WTC11 (cell line): ENCODE results near the gene RPP21. TPM values are rescaled to one million over a fixed set of nuclear protein-coding genes. Genes with fewer than 3 reads are reported as not detected.

Experiments
- ATAC-seq: fragments of 200-7000 bp; cut with Tn5 transposase; 2 replicates; pipeline ENCODE4 v1.10.0; 2021; ENCODE audit warnings: mild to moderate bottlenecking, moderate library complexity
- CTCF ChIA-PET: fragments of 300-600 bp; sonication (Branson Sonifier 250); formaldehyde crosslinking; loops from one replicate; lab custom pipeline; 2021; ENCODE audit warnings: antibody characterized with exemption; lab: Charles Lee
- POLR2A ChIA-PET: fragments of 350-600 bp; sonication (Branson Sonifier 250); formaldehyde crosslinking; loops from one replicate; lab custom pipeline; 2021; ENCODE audit warnings: antibody characterized with exemption; lab: Charles Lee
- DNase-seq: peaks from one replicate; pipeline ENCODE4 v3.0.0; 2021; ENCODE audit warnings: low spot score
- H3K27ac Mint-ChIP-seq: 2 replicates; pipeline ENCODE4 v1.8.0; 2021; ENCODE audit warnings: mixed read lengths
- H3K27me3 Mint-ChIP-seq: 2 replicates; pipeline ENCODE4 v1.8.0; 2021; ENCODE audit warnings: low read depth, mild to moderate bottlenecking, moderate library complexity, mixed read lengths
- H3K36me3 Mint-ChIP-seq: 2 replicates; pipeline ENCODE4 v1.8.0; 2021; ENCODE audit warnings: mixed read lengths
- H3K4me1 Mint-ChIP-seq: 2 replicates; pipeline ENCODE4 v1.8.0; 2022; ENCODE audit warnings: mixed read lengths
- H3K4me3 Mint-ChIP-seq: 2 replicates; pipeline ENCODE4 v1.8.0; 2021; ENCODE audit warnings: mild to moderate bottlenecking, moderate library complexity, mixed read lengths
- H3K9me3 Mint-ChIP-seq: 2 replicates; pipeline ENCODE4 v1.8.0; 2021; ENCODE audit warnings: mixed read lengths
- ATF1 ChIP-seq: sonication (generic); formaldehyde crosslinking; IDR thresholded peaks from 2 replicates; pipeline ENCODE4 v1.8.1; 2023; ENCODE audit warnings: mild to moderate bottlenecking, moderate library complexity, missing genetic modification reagents
- ATF3 ChIP-seq: sonication (generic); formaldehyde crosslinking; conservative IDR thresholded peaks from 2 replicates; pipeline ENCODE4 v1.8.1; 2022; ENCODE audit warnings: mild to moderate bottlenecking, missing genetic modification reagents
- FOXK1 ChIP-seq: sonication (generic); formaldehyde crosslinking; IDR thresholded peaks from 2 replicates; pipeline ENCODE4 v1.8.0; 2022; ENCODE audit warnings: mild to moderate bottlenecking, moderate library complexity, missing genetic modification reagents
- HMGA2 ChIP-seq: fragments of 250-450 bp; sonication (Bioruptor Pico); IDR thresholded peaks from 2 replicates; pipeline ENCODE4 v1.4.0; 2021; ENCODE audit warnings: mild to moderate bottlenecking, moderate library complexity
- HMGXB4 ChIP-seq: sonication (generic); formaldehyde crosslinking; IDR thresholded peaks from 2 replicates; pipeline ENCODE4 v1.8.1; 2023; ENCODE audit warnings: mild to moderate bottlenecking, moderate library complexity, missing genetic modification reagents
- KAT7 ChIP-seq: sonication (generic); formaldehyde crosslinking; IDR thresholded peaks from 2 replicates; pipeline ENCODE4 v1.8.1; 2023; ENCODE audit warnings: missing genetic modification reagents, mild to moderate bottlenecking, borderline replicate concordance
- RORB ChIP-seq: fragments of 250-450 bp; sonication (Bioruptor Pico); IDR thresholded peaks from 2 replicates; pipeline ENCODE4 v1.9.0; 2021; ENCODE audit warnings: mild to moderate bottlenecking
- SMAD3 ChIP-seq: sonication (generic); formaldehyde crosslinking; IDR thresholded peaks from 2 replicates; pipeline ENCODE4 v1.8.0; 2022; ENCODE audit warnings: missing genetic modification reagents, mild to moderate bottlenecking, borderline replicate concordance
- SMAD4 ChIP-seq: sonication (generic); formaldehyde crosslinking; IDR thresholded peaks from 2 replicates; pipeline ENCODE4 v1.8.0; 2022; ENCODE audit warnings: mild to moderate bottlenecking, missing genetic modification reagents
- ZNF219 ChIP-seq: sonication (generic); formaldehyde crosslinking; IDR thresholded peaks from 2 replicates; pipeline ENCODE4 v1.8.0; 2023; ENCODE audit warnings: missing genetic modification reagents, mild to moderate bottlenecking, borderline replicate concordance
- ZNF317 ChIP-seq: sonication (generic); formaldehyde crosslinking; IDR thresholded peaks from 2 replicates; pipeline ENCODE4 v1.8.1; 2023; ENCODE audit warnings: low read depth, mild to moderate bottlenecking, moderate library complexity, missing genetic modification reagents, borderline replicate concordance
- ZNF396 ChIP-seq: fragments of 250-450 bp; sonication (Bioruptor Pico); IDR thresholded peaks from 2 replicates; pipeline ENCODE4 v1.8.0; 2021; ENCODE audit warnings: mild to moderate bottlenecking, moderate library complexity, borderline replicate concordance
- total RNA-seq: library from RNA; stranded (reverse); gene quantifications from 3 replicates; pipeline ENCODE4 v1.2.3, GENCODE V29; 2021
- TF ChIP-seq, protein P1 (sequence below): fragments of 200-600 bp; IDR thresholded peaks from 2 replicates; pipeline ENCODE4 v1.8.0; 2022; ENCODE audit warnings: antibody characterized with exemption
- TF ChIP-seq, protein P2 (sequence below): sonication (generic); formaldehyde crosslinking; conservative IDR thresholded peaks from 2 replicates; pipeline ENCODE4 v1.8.1; 2023; ENCODE audit warnings: mild to moderate bottlenecking, low read depth, missing genetic modification reagents, moderate library complexity
- TF ChIP-seq, protein P3 (sequence below): sonication (generic); formaldehyde crosslinking; IDR thresholded peaks from 2 replicates; pipeline ENCODE4 v1.8.1; 2022; ENCODE audit warnings: missing genetic modification reagents, borderline replicate concordance
- TF ChIP-seq, protein P4 (sequence below): sonication (generic); formaldehyde crosslinking; IDR thresholded peaks from 2 replicates; pipeline ENCODE4 v1.8.1; 2023; ENCODE audit warnings: mild to moderate bottlenecking, missing genetic modification reagents
- TF ChIP-seq, protein P5 (sequence below): sonication (generic); formaldehyde crosslinking; IDR thresholded peaks from 2 replicates; pipeline ENCODE4 v1.8.0; 2022; ENCODE audit warnings: mild to moderate bottlenecking, missing genetic modification reagents
- TF ChIP-seq, protein P6 (sequence below): sonication (generic); formaldehyde crosslinking; IDR thresholded peaks from 2 replicates; pipeline ENCODE4 v1.8.1; 2022; ENCODE audit warnings: low read depth, mild to moderate bottlenecking, moderate library complexity, missing genetic modification reagents, borderline replicate concordance

Gene RPP21
- total RNA-seq, 1 experiment from 2014 or later: 64.1 TPM

DNA sequence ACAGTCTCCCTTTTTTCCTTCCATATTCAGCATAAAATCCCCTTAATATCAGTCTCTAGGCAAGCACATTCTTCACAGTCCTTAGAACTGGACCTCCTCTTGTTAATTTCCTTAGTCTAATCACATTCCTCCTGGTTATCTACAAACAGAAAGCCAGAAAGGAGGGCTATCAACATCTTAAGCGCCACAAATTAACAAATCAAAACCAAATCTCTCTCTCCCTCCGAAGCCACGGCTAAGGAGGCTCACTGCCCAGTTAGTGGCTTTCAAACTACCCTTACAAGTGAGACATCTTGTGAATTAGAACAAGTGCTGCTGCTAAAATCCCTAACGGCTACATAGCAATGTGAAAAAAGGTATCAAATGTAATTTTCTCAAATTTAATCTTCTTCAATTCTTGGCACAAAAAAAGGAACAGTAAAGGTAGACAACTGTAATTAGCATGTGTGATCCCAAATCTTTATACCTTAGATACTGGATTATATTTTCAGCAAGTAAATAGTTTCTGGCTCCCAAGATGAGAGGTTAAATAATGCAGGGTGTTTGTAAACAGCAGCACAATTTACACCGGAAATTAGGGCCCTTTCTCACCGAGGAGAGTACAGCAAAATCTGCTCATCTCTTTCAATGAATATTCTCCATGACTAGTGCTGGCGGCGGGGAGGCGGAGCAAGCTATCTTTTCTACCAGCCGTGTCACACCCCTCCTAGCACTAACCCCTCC, 19.6 kb upstream of the RPP21 start:
- Mint-ChIP-seq H3K27ac (peak overlapping the region; percentile 99), H3K9me3 (no peaks in the 10 kb centered on the region), H3K36me3 (peaks cover 14% of the 10 kb centered on the region), H3K4me1 (peaks cover 61% of the 10 kb centered on the region), H3K4me3 (peak overlapping the region; percentile 82), H3K27me3 (no peaks in the 10 kb centered on the region; the same call in 1 of the 2 replicates)
- ChIA-PET POLR2A (interaction anchor here (0.6 to 2.3 kb wide), 5 partner anchors 10 to 1341 kb away, joined by 3 to 20 read pairs (median 4); partner anchors contain the start of gene TRIM26), CTCF (interaction anchor here (0.6 to 2.2 kb wide), 10 partner anchors 33 to 194 kb away, joined by 3 to 12 read pairs (median 4); partner anchors contain the start of gene TRIM26)
- ATAC-seq (no peak), DNase-seq (peak; percentile 80)
- no peak for TF ChIP-seq KAT7 (CRISPR knock-in tag)
- TF ChIP-seq ZNF396 (CRISPR knock-in tag): no peak
- TF ChIP-seq ZNF219 (CRISPR knock-in tag): no peak
- no peak for TF ChIP-seq FOXK1 (CRISPR knock-in tag)
- TF ChIP-seq ATF1: no peak
- no peak for TF ChIP-seq SMAD4
- TF ChIP-seq HMGXB4 (CRISPR knock-in tag): no peak
- TF ChIP-seq HMGA2: no peak
- TF ChIP-seq ATF3 (CRISPR knock-in tag): no peak
- TF ChIP-seq, protein P1, sequence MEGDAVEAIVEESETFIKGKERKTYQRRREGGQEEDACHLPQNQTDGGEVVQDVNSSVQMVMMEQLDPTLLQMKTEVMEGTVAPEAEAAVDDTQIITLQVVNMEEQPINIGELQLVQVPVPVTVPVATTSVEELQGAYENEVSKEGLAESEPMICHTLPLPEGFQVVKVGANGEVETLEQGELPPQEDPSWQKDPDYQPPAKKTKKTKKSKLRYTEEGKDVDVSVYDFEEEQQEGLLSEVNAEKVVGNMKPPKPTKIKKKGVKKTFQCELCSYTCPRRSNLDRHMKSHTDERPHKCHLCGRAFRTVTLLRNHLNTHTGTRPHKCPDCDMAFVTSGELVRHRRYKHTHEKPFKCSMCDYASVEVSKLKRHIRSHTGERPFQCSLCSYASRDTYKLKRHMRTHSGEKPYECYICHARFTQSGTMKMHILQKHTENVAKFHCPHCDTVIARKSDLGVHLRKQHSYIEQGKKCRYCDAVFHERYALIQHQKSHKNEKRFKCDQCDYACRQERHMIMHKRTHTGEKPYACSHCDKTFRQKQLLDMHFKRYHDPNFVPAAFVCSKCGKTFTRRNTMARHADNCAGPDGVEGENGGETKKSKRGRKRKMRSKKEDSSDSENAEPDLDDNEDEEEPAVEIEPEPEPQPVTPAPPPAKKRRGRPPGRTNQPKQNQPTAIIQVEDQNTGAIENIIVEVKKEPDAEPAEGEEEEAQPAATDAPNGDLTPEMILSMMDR: no peak
- TF ChIP-seq ZNF317 (CRISPR knock-in tag): no peak

DNA sequence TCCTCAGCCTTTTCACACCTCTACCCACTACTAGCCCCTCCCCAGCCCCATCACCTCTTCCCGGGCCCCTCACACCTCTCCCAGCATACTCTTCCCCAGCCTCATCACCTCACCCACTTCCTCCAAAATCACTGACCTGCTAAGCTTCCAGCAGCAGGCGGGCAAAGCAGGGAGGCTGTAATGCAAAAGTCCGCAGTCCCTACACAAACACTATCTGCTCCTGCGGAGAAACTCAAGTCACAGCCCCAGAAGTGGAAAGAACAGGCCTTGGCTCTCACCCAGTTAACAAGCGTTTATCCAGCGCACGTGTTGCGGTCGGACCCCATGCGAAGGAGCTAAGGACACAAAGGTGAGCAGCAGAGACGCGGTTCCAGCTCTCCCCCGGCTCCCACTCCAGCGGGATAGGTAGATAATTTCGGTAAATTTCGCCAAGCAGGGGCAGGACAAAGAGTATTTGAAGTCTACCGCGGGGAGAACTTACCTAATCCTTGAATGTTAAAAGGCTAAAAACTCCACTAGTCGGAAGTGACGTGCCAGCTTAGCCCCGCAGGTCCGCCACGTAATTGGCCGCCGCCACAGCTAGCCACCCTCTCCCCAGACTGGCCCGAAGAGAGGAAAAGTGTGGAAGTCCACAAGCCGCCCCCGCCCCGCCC, 19.0 kb upstream of the RPP21 start:
- Mint-ChIP-seq H3K27ac (peak overlapping the region; percentile 99), H3K27me3 (no peaks in the 10 kb centered on the region; the same call in 1 of the 2 replicates), H3K9me3 (no peaks in the 10 kb centered on the region), H3K4me1 (peaks cover 55% of the 10 kb centered on the region), H3K36me3 (peaks cover 17% of the 10 kb centered on the region), H3K4me3 (peak overlapping the region; percentile 82)
- peak; percentile 69 for DNase-seq
- peak; percentile 85 for ATAC-seq
- POLR2A ChIA-PET: interaction anchor here (0.6 to 2.3 kb wide), 7 partner anchors 11 to 1342 kb away, joined by 3 to 20 read pairs (median 4); partner anchors contain the start of gene TRIM26
- CTCF ChIA-PET: interaction anchor here (0.6 to 2.2 kb wide), 12 partner anchors 31 to 216 kb away, joined by 3 to 12 read pairs (median 4); partner anchors contain the start of gene TRIM26
- TF ChIP-seq RORB (CRISPR knock-in tag) (no peak), KAT7 (CRISPR knock-in tag) (no peak), SMAD3 (CRISPR knock-in tag) (0 out of 2 replicates have a peak, but pooled peaks have one; percentile 37), SMAD4 (peak; percentile 46; the same call in 1 of the 2 replicates), ZNF396 (CRISPR knock-in tag) (no peak)
- TF ChIP-seq, protein P2, sequence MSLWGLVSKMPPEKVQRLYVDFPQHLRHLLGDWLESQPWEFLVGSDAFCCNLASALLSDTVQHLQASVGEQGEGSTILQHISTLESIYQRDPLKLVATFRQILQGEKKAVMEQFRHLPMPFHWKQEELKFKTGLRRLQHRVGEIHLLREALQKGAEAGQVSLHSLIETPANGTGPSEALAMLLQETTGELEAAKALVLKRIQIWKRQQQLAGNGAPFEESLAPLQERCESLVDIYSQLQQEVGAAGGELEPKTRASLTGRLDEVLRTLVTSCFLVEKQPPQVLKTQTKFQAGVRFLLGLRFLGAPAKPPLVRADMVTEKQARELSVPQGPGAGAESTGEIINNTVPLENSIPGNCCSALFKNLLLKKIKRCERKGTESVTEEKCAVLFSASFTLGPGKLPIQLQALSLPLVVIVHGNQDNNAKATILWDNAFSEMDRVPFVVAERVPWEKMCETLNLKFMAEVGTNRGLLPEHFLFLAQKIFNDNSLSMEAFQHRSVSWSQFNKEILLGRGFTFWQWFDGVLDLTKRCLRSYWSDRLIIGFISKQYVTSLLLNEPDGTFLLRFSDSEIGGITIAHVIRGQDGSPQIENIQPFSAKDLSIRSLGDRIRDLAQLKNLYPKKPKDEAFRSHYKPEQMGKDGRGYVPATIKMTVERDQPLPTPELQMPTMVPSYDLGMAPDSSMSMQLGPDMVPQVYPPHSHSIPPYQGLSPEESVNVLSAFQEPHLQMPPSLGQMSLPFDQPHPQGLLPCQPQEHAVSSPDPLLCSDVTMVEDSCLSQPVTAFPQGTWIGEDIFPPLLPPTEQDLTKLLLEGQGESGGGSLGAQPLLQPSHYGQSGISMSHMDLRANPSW: no peak
- TF ChIP-seq, protein P3, sequence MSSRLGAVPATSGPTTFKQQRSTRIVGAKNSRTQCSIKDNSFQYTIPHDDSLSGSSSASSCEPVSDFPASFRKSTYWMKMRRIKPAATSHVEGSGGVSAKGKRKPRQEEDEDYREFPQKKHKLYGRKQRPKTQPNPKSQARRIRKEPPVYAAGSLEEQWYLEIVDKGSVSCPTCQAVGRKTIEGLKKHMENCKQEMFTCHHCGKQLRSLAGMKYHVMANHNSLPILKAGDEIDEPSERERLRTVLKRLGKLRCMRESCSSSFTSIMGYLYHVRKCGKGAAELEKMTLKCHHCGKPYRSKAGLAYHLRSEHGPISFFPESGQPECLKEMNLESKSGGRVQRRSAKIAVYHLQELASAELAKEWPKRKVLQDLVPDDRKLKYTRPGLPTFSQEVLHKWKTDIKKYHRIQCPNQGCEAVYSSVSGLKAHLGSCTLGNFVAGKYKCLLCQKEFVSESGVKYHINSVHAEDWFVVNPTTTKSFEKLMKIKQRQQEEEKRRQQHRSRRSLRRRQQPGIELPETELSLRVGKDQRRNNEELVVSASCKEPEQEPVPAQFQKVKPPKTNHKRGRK (CRISPR knock-in tag): no peak
- TF ChIP-seq, protein P4, sequence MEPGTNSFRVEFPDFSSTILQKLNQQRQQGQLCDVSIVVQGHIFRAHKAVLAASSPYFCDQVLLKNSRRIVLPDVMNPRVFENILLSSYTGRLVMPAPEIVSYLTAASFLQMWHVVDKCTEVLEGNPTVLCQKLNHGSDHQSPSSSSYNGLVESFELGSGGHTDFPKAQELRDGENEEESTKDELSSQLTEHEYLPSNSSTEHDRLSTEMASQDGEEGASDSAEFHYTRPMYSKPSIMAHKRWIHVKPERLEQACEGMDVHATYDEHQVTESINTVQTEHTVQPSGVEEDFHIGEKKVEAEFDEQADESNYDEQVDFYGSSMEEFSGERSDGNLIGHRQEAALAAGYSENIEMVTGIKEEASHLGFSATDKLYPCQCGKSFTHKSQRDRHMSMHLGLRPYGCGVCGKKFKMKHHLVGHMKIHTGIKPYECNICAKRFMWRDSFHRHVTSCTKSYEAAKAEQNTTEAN (CRISPR knock-in tag): no peak; the same call in 1 of the 2 replicates
- TF ChIP-seq, protein P5, sequence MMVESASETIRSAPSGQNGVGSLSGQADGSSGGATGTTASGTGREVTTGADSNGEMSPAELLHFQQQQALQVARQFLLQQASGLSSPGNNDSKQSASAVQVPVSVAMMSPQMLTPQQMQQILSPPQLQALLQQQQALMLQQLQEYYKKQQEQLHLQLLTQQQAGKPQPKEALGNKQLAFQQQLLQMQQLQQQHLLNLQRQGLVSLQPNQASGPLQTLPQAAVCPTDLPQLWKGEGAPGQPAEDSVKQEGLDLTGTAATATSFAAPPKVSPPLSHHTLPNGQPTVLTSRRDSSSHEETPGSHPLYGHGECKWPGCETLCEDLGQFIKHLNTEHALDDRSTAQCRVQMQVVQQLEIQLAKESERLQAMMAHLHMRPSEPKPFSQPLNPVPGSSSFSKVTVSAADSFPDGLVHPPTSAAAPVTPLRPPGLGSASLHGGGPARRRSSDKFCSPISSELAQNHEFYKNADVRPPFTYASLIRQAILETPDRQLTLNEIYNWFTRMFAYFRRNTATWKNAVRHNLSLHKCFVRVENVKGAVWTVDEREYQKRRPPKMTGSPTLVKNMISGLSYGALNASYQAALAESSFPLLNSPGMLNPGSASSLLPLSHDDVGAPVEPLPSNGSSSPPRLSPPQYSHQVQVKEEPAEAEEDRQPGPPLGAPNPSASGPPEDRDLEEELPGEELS (CRISPR knock-in tag): 0 out of 2 replicates have a peak, but pooled peaks have one; percentile 22
- TF ChIP-seq, protein P6, sequence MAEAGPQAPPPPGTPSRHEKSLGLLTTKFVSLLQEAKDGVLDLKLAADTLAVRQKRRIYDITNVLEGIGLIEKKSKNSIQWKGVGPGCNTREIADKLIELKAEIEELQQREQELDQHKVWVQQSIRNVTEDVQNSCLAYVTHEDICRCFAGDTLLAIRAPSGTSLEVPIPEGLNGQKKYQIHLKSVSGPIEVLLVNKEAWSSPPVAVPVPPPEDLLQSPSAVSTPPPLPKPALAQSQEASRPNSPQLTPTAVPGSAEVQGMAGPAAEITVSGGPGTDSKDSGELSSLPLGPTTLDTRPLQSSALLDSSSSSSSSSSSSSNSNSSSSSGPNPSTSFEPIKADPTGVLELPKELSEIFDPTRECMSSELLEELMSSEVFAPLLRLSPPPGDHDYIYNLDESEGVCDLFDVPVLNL (CRISPR knock-in tag): no peak
